Epidermal melanocyte (primary cell): ENCODE results near the gene GPX4.

Experiments used
- DNase-seq: peaks from one replicate; pipeline ENCODE4 v3.0.0; 2011; ENCODE audit warnings: low spot score; ENCODE audit not compliant: insufficient read length

The GPX4 gene

DNA sequence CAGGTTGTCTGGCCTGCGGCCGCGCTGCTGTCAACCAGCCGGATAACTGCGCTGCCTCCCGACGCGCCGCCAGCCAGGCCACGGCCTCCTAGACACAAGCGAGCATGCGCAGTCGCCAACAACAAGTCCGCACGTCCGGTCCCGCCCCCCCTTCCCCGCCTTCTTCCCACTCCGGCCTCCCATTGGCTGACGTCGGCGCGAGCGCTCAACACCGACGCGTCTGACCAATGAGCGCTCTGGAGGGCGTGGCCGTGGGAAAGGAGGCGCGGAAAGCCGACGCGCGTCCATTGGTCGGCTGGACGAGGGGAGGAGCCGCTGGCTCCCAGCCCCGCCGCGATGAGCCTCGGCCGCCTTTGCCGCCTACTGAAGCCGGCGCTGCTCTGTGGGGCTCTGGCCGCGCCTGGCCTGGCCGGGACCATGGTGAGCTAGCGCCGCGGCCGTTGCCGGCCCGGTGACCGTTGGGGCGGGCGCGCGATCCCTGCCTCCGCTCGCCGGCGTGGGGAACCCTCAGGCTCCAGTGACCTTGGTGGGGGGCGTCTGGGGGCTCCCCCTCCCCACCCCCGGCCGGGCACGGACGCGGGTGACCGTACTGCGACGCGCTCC is at the start of gene GPX4:
Gene GPX4, plus strand, starts transcription at position 287 of the 603 bp plus-strand sequence. Its CDS starts 50 bp downstream, at position 337.
- DNase-seq = peak; percentile 100

DNA sequence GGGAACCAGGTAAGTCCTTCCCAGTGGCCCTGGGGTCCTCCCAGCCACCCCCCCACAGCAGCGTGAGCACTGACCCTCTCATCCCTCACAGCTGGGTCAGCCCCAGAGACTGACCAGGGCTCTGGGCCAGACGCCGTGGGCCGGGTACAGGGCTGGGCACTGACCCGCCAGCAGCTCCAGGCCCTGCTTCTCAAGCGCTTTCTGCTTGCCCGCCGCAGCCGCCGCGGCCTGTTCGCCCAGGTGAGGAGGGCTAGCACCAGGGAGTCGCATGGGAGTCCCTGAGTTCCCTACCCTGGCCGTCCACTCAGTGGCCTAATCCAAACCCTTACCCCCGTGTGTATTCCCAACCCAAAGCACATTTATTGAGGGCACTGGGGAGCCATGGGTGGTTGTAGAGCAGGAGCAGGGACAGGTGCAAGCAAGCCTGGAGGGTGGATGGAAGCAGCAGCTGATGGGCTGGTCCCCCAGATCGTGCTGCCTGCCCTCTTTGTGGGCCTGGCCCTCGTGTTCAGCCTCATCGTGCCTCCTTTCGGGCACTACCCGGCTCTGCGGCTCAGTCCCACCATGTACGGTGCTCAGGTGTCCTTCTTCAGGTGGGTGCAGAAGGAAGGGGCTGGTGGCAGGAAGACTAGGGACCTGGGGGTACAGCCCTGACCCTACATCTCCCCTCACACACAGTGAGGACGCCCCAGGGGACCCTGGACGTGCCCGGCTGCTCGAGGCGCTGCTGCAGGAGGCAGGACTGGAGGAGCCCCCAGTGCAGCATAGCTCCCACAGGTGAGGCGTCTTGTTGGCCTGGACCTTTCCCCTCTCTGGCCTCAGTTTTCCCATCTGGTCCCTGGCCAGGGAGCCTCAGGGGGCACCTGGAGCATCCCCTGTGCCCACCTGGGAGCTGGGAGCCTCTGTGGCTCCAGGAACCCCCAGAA is 49.4 kb upstream of the GPX4 start:
- no peak for DNase-seq

DNA sequence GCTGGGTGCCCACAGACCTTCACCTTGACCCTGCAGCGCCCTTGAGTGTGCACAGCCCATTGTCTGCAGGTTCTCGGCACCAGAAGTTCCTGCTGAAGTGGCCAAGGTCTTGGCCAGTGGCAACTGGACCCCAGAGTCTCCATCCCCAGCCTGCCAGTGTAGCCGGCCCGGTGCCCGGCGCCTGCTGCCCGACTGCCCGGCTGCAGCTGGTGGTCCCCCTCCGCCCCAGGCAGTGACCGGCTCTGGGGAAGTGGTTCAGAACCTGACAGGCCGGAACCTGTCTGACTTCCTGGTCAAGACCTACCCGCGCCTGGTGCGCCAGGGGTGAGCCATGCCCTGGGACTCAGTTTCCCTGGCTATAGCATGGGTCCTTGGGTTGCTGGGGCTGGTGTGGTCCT is 48.8 kb upstream of the GPX4 start:
- DNase-seq = no peak

DNA sequence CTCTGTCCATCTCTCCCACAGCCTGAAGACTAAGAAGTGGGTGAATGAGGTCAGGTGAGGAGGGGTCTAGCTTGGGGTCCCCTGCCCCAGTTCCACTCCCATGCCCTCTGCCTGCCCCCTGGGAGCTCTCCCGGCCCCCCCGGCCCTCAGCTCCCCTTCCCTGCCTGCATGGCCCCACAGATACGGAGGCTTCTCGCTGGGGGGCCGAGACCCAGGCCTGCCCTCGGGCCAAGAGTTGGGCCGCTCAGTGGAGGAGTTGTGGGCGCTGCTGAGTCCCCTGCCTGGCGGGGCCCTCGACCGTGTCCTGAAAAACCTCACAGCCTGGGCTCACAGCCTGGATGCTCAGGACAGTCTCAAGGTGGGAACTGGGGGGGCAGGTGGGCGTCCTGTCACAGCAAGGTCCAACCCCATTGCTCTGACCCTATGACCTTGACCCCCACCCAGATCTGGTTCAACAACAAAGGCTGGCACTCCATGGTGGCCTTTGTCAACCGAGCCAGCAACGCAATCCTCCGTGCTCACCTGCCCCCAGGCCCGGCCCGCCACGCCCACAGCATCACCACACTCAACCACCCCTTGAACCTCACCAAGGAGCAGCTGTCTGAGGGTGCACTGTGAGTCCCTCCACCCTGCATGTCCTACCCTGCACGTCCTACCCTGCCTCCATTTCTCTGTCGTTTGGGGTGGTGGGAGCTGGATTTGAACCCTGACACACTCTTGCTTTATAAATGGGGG is 47.7 kb upstream of the GPX4 start:
- no peak for DNase-seq

DNA sequence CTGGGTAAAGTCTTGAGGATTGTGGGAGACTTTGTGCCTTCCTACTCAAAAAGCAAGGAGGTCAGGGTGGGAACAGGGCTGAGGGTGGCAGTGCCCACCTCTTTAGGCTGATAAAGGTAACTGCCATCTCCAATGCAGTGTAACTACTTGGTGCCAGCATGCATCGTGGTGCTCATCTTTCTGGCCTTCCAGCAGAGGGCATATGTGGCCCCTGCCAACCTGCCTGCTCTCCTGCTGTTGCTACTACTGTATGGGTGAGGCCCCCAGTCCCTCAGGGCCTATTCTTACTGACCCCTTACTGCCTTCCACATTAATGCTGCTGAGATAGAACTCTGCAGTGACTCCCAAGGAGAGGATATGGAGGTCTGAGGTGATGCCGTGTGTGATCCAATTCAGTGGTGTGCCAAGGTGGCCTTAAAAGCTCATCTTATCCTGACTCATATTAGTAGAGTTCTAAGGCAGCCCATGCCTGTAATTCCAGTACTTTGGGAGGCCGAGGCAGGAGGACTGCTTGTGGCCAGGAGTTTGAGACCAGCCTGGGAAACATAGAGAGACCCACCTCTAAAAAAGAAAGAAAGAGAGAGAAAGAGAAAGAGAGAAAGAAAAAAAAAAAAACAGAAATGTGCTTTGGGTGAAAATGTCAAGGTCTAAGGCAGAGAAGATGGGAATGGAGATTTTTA is 46.5 kb upstream of the GPX4 start:
- no peak for DNase-seq

- DNase-seq = no peak
Measured at GRCh38 chr19:1058112-1058511, 45.7 kb upstream of the GPX4 start.

GRCh38 chr19:1060689-1061088 is 43.1 kb upstream of the GPX4 start:
- DNase-seq = no peak

DNA sequence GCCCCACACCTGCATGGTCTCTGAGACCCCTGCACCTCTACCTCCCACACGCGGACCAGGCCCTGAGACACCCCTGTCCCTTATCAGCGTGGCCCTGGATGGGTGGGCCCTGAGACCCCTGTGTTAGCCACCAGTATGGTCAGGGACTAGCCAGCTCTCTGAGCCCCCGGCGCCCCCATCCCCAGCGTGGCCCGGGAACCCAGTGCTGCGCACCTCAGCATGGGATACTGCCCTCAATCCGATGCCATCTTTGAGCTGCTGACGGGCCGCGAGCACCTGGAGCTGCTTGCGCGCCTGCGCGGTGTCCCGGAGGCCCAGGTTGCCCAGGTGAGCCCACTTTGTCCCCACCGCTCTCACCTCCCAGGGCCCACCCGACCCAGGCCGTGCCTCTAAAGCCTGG is 41.8 kb upstream of the GPX4 start:
- no peak for DNase-seq

- no peak for DNase-seq
Measured at GRCh38 chr19:1062387-1063029, 41.3 kb upstream of the GPX4 start.

GRCh38 chr19:1063030-1063908 is 40.5 kb upstream of the GPX4 start:
- no peak for DNase-seq

DNA sequence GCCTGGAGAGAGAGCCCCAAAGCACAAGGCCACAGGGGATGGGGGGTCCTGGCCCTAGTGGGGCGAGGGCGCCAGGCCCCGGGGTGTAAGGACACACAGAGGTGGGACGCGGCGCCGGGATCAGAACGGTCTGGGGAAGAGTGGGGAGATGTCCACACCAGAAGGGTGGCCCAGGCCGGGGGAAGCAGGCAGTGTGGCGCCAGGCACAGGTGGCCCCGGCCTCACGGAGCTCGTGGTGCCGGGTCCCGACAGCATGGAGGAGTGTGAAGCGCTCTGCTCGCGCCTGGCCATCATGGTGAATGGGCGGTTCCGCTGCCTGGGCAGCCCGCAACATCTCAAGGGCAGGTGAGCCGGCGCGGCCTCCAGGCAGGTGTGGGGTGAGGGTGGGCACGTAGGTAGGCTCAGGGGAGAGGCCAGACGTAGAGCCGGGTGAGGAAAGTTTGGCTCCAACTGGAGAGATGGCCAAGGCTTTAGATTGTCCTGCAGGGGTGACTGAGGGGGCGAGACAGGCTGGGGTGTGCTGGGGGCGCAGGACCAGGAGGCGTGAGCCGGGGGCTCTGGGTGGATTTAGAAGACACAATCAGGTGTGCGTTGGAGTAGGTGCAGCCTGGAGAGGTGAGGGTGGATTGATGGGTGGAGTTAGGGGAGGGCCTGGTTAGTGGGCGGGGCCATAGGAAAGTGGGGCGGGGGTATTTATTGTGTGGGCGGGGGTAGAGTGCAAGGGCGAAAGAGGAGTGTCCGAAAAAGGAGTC is 39.7 kb upstream of the GPX4 start:
- DNase-seq = no peak

DNA sequence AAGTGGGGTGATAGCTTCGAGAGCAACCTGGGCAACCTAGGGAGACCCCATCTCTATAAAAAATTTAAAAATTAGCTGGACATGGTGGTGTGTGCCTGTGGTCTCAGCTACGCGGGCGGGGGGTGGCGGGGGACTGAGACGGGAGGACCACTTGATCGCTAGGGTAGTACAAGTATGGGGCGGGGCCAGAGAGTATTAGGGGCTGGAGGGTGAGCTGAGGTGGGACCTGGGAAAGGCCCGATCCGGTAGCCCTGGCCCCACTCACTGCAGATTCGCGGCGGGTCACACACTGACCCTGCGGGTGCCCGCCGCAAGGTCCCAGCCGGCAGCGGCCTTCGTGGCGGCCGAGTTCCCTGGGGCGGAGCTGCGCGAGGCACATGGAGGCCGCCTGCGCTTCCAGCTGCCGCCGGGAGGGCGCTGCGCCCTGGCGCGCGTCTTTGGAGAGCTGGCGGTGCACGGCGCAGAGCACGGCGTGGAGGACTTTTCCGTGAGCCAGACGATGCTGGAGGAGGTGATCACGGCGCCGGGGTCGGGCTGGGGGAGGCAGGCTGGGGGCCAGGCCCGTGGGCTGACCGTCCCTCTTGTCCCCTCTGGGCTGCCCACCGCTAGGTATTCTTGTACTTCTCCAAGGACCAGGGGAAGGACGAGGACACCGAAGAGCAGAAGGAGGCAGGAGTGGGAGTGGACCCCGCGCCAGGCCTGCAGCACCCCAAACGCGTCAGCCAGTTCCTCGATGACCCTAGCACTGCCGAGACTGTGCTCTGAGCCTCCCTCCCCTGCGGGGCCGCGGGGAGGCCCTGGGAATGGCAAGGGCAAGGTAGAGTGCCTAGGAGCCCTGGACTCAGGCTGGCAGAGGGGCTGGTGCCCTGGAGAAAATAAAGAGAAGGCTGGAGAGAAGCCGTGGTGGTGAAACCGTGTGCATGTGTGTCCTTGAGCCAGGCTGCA is 38.9 kb upstream of the GPX4 start:
- peak; percentile 68 for DNase-seq

- no peak for DNase-seq
Measured at GRCh38 chr19:1065606-1066109, 38.1 kb upstream of the GPX4 start.

DNA sequence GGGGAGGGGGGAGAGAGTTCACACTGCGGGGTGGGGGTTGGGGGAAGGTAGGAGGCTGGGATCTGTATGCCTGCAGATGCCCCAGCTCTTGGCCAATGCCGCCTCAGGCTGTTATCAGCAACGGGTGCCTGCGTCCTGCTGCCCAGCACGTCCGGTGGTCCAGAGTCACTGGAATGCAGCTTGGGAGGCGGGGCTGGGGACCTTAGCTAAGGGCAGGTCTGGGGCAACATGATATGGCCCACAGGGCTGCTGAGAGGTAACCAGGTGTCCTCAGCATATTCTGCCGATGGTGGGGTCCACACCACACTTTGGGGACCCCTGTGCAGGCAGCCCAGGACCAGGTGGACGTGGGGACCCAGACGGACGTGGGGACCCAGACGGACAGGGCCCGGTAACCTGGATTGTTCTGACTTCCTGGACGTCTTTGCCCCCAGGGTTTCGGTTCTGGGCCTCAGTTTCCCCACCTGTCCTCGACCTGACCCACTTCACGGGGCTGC is 37.5 kb upstream of the GPX4 start:
- DNase-seq = no peak

GRCh38 chr19:1066748-1067340 is 37.0 kb upstream of the GPX4 start, which contains the start of gene ARHGAP45:
ARHGAP45 (plus strand) TSS chr19:1067167; CDS start chr19:1067406, 239 bp downstream.
- no peak for DNase-seq

GRCh38 chr19:1067341-1067957 is 36.3 kb upstream of the GPX4 start:
- no peak for DNase-seq
